Mucosa of descending colon (tissue), 3 donors: ENCODE data around the gene KAZN. TPM values are rescaled to one million over a fixed set of nuclear protein-coding genes. Genes with fewer than 3 reads are reported as not detected.

Source experiments
- ATAC-seq: fragments of 200-7000 bp; cut with Tn5 transposase; one replicate; pipeline ENCODE4 v1.9.1; 2020; ENCODE audit warnings: mild to moderate bottlenecking, moderate library complexity
- DNase-seq, 3 donors: peaks; one replicate each; pipeline ENCODE4 v3.0.0-alpha.2; 2020
- H3K36me3 ChIP-seq: fragments of 200-600 bp; one replicate; pipeline ENCODE4 v1.8.0; 2021; ENCODE audit warnings: low read depth, mild to moderate bottlenecking
- H3K4me1 ChIP-seq: fragments of 200-600 bp; one replicate; pipeline ENCODE4 v1.8.0; 2021; ENCODE audit warnings: low read depth, mild to moderate bottlenecking
- H3K4me3 ChIP-seq: fragments of 200-600 bp; one replicate; pipeline ENCODE4 v1.8.0; 2021; ENCODE audit warnings: mild to moderate bottlenecking
- H3K9me3 ChIP-seq: fragments of 200-600 bp; one replicate; pipeline ENCODE4 v1.8.0; 2021; ENCODE audit warnings: mild to moderate bottlenecking
- CTCF ChIP-seq: fragments of 200-600 bp; IDR thresholded peaks from one replicate; pipeline ENCODE4 v1.8.0; 2022; ENCODE audit warnings: antibody characterized with exemption, mild to moderate bottlenecking
- intact Hi-C, 2 donors: fragments of 100-400 bp; cut with DNase I in 1 of 2; cut with micrococcal nuclease in 1 of 2; formaldehyde crosslinking; loops; one replicate each; pipeline versions ENCODE4 v1.11.0 to v1.11.1; 2022; cut with DNase I, micrococcal nuclease
- total RNA-seq, 3 donors: library from RNA; stranded (reverse); fragmentation: NEBNext Ultra II Directional in 2 of 3; extraction: Animal tissue kit (Norgen Biotek cat#: 25700) in 2 of 3; gene quantifications; one replicate each; pipeline versions ENCODE4 v1.2.1 to v1.2.4, GENCODE V29; 2021 to 2023
- donor health status: DM: no; HTN: no; CAD: no; lungs with moderate emphysema.
- donor health status: DM: no; HTN: no; CAD: no.
- donor health status: DM: no; HTN: yes; CAD: no.

KAZN gene
- total RNA-seq, 3 donors from 2014 or later, result 9.7 to 21.9 (median 15.8) TPM

GRCh38 chr1:14987829-14988603 lies 389.5 kb downstream of the KAZN start:
- no peaks in the 10 kb centered on the region for H3K36me3 ChIP-seq
- intact Hi-C loops, result no loop called here
- DNase-seq (no peak), ATAC-seq (peak; percentile 17)
- no peaks in the 10 kb centered on the region for H3K4me1 ChIP-seq
- no peaks in the 10 kb centered on the region for H3K9me3 ChIP-seq
- TF ChIP-seq CTCF, result no peak
- H3K4me3 ChIP-seq, result no peak overlapping the region

- intact Hi-C loops, result no loop called here
- ATAC-seq, result no peak
- Histone ChIP-seq H3K36me3 (no peaks in the 10 kb centered on the region), H3K9me3 (no peaks in the 10 kb centered on the region), H3K4me3 (no peak overlapping the region), H3K4me1 (no peaks in the 10 kb centered on the region)
- no peak for TF ChIP-seq CTCF
- no peak for DNase-seq
These were observed 390.2 kb downstream of the KAZN start for GRCh38 chr1:14988636-14989035.

GRCh38 chr1:14989931-14990728 lies 391.6 kb downstream of the KAZN start:
- ATAC-seq (no peak), DNase-seq (no peak)
- TF ChIP-seq CTCF, result no peak
- no peaks in the 10 kb centered on the region for H3K36me3 ChIP-seq
- no peaks in the 10 kb centered on the region for H3K4me1 ChIP-seq
- intact Hi-C loops, result no loop called here
- no peak overlapping the region for H3K4me3 ChIP-seq
- no peaks in the 10 kb centered on the region for H3K9me3 ChIP-seq

DNA sequence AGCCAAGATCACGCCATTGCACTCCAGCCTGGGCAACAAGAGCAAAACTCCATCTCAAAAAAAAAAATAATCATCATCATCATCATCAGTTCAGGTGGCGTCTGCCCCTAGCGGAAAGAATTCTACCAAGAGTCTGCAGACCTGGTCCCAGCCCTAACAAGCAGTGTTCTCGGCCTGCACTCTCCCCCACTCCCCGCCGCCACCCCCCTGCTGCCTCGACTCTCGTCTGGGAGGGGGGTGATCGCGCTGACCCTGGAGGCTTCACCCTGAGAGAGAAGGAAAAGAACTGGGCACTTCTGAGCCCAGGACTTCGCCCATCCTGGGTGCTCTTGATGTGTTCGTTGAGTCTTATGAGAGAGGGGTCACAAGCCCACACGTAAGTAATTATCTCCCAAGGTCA lies 394.9 kb downstream of the KAZN start:
- no peak overlapping the region for H3K4me3 ChIP-seq
- no peak for TF ChIP-seq CTCF
- no peak for ATAC-seq
- intact Hi-C loops, result no loop called here
- H3K9me3 ChIP-seq, result no peaks in the 10 kb centered on the region
- H3K4me1 ChIP-seq, result no peaks in the 10 kb centered on the region
- no peak for DNase-seq
- no peaks in the 10 kb centered on the region for H3K36me3 ChIP-seq

DNA sequence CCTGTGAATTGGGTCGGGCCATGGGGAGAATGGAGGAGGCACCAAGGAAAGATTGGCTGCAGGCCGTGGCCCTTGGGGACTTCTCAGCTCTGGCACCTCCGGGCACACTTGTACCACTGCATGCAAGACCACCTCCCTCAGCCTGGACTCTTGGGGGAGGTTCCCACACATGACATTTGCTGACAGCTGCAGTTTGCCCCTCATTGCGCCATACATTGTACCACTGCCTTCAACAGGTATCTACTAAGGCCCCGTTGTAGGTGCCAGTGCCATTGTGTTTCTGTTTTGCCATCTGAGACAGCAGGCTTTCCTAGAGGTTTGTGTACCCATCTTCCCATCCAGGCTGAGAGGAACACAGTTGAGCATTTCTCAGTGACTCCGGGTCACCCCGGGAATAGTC lies 395.7 kb downstream of the KAZN start:
- intact Hi-C loops, result no loop called here
- Histone ChIP-seq H3K36me3 (no peaks in the 10 kb centered on the region), H3K9me3 (no peaks in the 10 kb centered on the region), H3K4me3 (no peak overlapping the region), H3K4me1 (no peaks in the 10 kb centered on the region)
- no peak for TF ChIP-seq CTCF
- no peak for ATAC-seq
- no peak for DNase-seq
